Right atrium auricular region (tissue), 2 donors: Measurements from ENCODE around the gene SERPINF2. TPM values are rescaled to one million over a fixed set of nuclear protein-coding genes. Genes with fewer than 3 reads are reported as not detected.

Experiments
- DNase-seq: peaks from one replicate; pipeline ENCODE4 v3.0.0-alpha.2; 2019; ENCODE audit warnings: low spot score
- H3K27ac ChIP-seq, 2 donors: fragments of 200-600 bp; sonication (generic); 1 replicate in 1 of 2; 2 replicates in 1 of 2; pipeline ENCODE4 v1.5.1; 2016 to 2019
- H3K27me3 ChIP-seq, 2 donors: fragments of 200-600 bp; sonication (generic); one replicate each; pipeline versions ENCODE4 v1.5.1 to v1.6.0; 2017 to 2019
- H3K36me3 ChIP-seq: fragments of 200-600 bp; sonication (generic); one replicate; pipeline ENCODE4 v1.5.1; 2016
- H3K4me1 ChIP-seq, 2 donors: fragments of 200-600 bp; sonication (generic); one replicate each; pipeline versions ENCODE4 v1.5.1 to v1.6.0; 2017 to 2019
- H3K4me3 ChIP-seq, 2 donors: fragments of 200-600 bp; sonication (generic); 1 replicate in 1 of 2; 2 replicates in 1 of 2; pipeline ENCODE4 v1.5.1; 2017 to 2019; ENCODE audit warnings: mild to moderate bottlenecking in 1 of 2, moderate library complexity in 1 of 2
- H3K9me3 ChIP-seq, 2 donors: fragments of 200-600 bp; sonication (generic); one replicate each; pipeline ENCODE4 v1.5.1; 2019
- total RNA-seq, 2 donors: library from RNA; depleted of rRNA; stranded (reverse); fragments of >200 nt; gene quantifications; one replicate each; pipeline ENCODE4 v1.1.0, GENCODE V29; 2016
- TF ChIP-seq, protein P1 (sequence below), 2 donors: fragments of 200-600 bp; sonication (generic); IDR thresholded peaks; one replicate each; pipeline ENCODE4 v1.5.1; 2019; ENCODE audit warnings: antibody characterized with exemption in 2 of 2

The SERPINF2 gene
- total RNA-seq, 2 donors from 2014 or later: 1.0 to 1.5 TPM

DNA sequence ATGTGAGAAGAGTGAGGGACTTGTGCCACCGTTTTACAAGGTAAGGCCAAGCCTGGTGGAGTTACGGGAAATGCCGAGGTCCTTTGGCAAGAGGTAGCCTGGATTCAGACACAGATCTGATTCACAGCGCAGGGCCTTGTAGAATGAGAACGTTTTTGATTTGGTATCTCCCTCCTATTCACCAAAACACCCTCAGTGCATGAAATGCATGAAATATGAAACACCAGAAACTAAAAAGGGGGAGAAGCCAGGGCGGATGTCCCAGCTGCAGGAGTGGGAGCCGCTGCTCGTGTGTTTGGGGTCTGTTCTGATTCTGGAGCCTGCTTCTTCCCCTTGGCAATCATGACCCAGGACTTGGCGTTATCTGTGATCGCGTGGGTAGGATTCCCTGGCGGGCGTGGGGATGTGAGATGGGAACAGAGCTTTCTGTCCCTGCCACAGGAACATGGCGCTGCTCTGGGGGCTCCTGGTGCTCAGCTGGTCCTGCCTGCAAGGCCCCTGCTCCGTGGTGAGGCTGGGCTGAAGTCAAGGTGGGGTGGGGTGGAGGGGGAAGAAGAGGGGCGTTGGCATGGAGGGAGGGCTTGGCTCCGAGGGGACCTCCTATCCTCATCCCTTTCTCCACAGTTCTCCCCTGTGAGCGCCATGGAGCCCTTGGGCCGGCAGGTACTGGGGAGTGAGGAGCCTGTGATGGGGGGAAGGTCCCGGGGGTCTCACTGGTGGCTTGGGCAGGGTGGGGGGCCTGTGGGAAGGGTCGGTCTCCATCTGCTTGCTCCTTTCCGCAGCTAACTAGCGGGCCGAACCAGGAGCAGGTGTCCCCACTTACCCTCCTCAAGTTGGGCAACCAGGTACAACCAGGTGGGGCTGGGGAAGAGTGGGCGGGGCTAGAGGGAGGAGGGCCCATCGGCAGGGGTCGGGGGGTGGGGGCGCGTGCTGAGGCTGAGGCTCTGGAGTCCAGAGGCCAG, 2.2 kb downstream of the SERPINF2 start:
- TF ChIP-seq, protein P1, sequence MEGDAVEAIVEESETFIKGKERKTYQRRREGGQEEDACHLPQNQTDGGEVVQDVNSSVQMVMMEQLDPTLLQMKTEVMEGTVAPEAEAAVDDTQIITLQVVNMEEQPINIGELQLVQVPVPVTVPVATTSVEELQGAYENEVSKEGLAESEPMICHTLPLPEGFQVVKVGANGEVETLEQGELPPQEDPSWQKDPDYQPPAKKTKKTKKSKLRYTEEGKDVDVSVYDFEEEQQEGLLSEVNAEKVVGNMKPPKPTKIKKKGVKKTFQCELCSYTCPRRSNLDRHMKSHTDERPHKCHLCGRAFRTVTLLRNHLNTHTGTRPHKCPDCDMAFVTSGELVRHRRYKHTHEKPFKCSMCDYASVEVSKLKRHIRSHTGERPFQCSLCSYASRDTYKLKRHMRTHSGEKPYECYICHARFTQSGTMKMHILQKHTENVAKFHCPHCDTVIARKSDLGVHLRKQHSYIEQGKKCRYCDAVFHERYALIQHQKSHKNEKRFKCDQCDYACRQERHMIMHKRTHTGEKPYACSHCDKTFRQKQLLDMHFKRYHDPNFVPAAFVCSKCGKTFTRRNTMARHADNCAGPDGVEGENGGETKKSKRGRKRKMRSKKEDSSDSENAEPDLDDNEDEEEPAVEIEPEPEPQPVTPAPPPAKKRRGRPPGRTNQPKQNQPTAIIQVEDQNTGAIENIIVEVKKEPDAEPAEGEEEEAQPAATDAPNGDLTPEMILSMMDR (IDR thresholded peaks at IDR 0.05): no peak
- Histone ChIP-seq H3K9me3 (no peaks in the 10 kb centered on the region), H3K36me3 (no peaks in the 10 kb centered on the region), H3K4me1 (no peaks in the 10 kb centered on the region), H3K27me3 (no peaks in the 10 kb centered on the region), H3K27ac (peak overlapping the region in 1 of 2 donors; percentile 35), H3K4me3 (no peak overlapping the region)
- no peak for DNase-seq

DNA sequence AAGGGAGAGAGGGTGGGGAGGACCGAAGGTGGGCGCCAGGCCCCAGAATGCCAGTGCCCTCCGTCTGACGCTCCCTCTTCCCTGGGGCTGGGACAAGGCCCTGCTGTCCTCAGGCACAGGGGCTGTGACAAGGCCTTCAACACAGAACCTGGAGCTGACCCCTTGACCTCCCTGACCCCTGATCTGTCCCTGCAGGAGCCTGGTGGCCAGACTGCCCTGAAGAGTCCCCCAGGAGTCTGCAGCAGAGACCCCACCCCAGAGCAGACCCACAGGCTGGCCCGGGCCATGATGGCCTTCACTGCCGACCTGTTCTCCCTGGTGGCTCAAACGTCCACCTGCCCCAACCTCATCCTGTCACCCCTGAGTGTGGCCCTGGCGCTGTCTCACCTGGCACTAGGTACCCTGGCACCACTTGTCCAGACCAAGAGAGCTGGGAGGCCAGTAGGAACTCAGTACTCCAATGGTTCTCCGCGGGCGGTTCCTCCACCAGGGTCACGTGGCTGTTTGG, 2.9 kb downstream of the SERPINF2 start:
- Histone ChIP-seq H3K9me3 (no peaks in the 10 kb centered on the region), H3K36me3 (no peaks in the 10 kb centered on the region), H3K27me3 (no peaks in the 10 kb centered on the region), H3K4me3 (no peak overlapping the region), H3K27ac (no peak overlapping the region), H3K4me1 (no peaks in the 10 kb centered on the region)
- TF ChIP-seq, protein P1 (IDR thresholded peaks at IDR 0.05): no peak
- no peak for DNase-seq

DNA sequence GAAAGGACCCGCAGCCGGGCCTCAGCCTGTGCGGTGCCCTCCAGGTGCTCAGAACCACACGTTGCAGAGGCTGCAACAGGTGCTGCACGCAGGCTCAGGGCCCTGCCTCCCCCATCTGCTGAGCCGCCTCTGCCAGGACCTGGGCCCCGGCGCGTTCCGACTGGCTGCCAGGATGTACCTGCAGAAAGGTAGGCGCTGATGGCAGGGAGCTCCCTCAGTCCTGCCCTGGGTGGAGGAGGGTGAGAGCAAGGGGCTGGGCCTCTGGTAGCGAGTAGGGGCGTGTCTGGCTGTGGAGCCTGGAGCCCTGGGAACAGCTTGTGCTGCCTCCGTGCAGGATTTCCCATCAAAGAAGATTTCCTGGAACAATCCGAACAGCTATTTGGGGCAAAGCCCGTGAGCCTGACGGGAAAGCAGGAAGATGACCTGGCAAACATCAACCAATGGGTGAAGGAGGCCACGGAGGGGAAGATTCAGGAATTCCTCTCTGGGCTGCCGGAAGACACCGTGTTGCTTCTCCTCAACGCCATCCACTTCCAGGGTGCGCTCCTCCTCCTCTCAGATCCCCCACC, 4.4 kb downstream of the SERPINF2 start:
- no peaks in the 10 kb centered on the region for H3K27me3 ChIP-seq
- no peaks in the 10 kb centered on the region for H3K9me3 ChIP-seq
- no peaks in the 10 kb centered on the region for H3K4me1 ChIP-seq
- peak overlapping the region in 1 of 2 donors; percentile 51 for H3K27ac ChIP-seq
- no peaks in the 10 kb centered on the region for H3K36me3 ChIP-seq
- DNase-seq: no peak
- no peak overlapping the region for H3K4me3 ChIP-seq
- TF ChIP-seq, protein P1 (IDR thresholded peaks at IDR 0.05): no peak

GRCh38 chr17:1750628-1751027, 8.0 kb downstream of the SERPINF2 start:
- Histone ChIP-seq H3K4me1 (no peaks in the 10 kb centered on the region), H3K9me3 (no peaks in the 10 kb centered on the region), H3K27me3 (no peaks in the 10 kb centered on the region), H3K4me3 (no peak overlapping the region), H3K36me3 (no peaks in the 10 kb centered on the region), H3K27ac (no peak overlapping the region)
- DNase-seq: no peak
- TF ChIP-seq, protein P1 (IDR thresholded peaks at IDR 0.05): no peak

GRCh38 chr17:1752425-1753262, 10.0 kb downstream of the SERPINF2 start:
- H3K9me3 ChIP-seq: no peaks in the 10 kb centered on the region
- TF ChIP-seq, protein P1 (IDR thresholded peaks at IDR 0.05): no peak
- no peaks in the 10 kb centered on the region for H3K4me1 ChIP-seq
- H3K27me3 ChIP-seq: no peaks in the 10 kb centered on the region
- no peak overlapping the region for H3K4me3 ChIP-seq
- DNase-seq: no peak
- H3K36me3 ChIP-seq: no peaks in the 10 kb centered on the region
- H3K27ac ChIP-seq: peak overlapping the region in 1 of 2 donors; percentile 25
